ENCODE data around the gene TTC13. TPM values are rescaled to one million over a fixed set of nuclear protein-coding genes. Genes with fewer than 3 reads are reported as not detected.

Gene TTC13
- total RNA-seq: 10 to 100 TPM; 72.4 to 90.1 (median 80.4) TPM
- total RNA-seq (2013): 98.8 TPM

GRCh38 chr1:230978491-230979388, at the start of gene TTC13, which contains the start of gene ARV1:
Gene TTC13, minus strand, starts transcription at chr1:230978861. Its CDS starts 31 bp downstream, at chr1:230978830.
Gene ARV1, plus strand, starts transcription at chr1:230979094. Its CDS starts 12 bp downstream, at chr1:230979106.
- peak within 1 kb of the TSS; percentile 57 for H3K4me3 ChIP-seq (ENCODE audit: low read length)
- H3K27ac Mint-ChIP-seq: peak within 1 kb of the TSS in 1 of 2 donors; percentile 97
- no peaks in the 10 kb centered on the region for H3K9me3 ChIP-seq (ENCODE audit: control insufficient read depth, insufficient read depth, low read length)
- peaks cover 40% of the 10 kb centered on the region for H3K4me1 ChIP-seq (ENCODE audit: control insufficient read depth, insufficient read depth, low read length)
- H3K36me3 Mint-ChIP-seq: no peaks in the 10 kb centered on the region
- H3K27me3 Mint-ChIP-seq (ENCODE audit: low read depth in 2 of 2): no peaks in the 10 kb centered on the region
- H3K27me3 ChIP-seq (ENCODE audit: control insufficient read depth, insufficient read depth, low read length): no peaks in the 10 kb centered on the region
- intact Hi-C loops (cut with micrococcal nuclease): loop anchor here (1.0 to 5.0 kb wide), 5 partner anchors 60 to 549 kb away; partner anchors contain the start of genes COG2, EXOC8, SPRTN and TSNAX
- DNase-seq (peak; percentile 92 to 96), ATAC-seq (peak; percentile 94 to 99 (median 94))
- H3K9me3 Mint-ChIP-seq: no peaks in the 10 kb centered on the region
- H3K36me3 ChIP-seq (ENCODE audit: control insufficient read depth, insufficient read depth, low read length): peaks cover 19% of the 10 kb centered on the region
- whole genome bisulfite sequencing (ENCODE audit: insufficient coverage): under 1% methylated on average over 79 of the region's 79 CpGs
- peaks cover 31 to 49% of the 10 kb centered on the region in 2 donors for H3K4me1 Mint-ChIP-seq
- H3K4me3 Mint-ChIP-seq: peak within 1 kb of the TSS; percentile 99
- peak within 1 kb of the TSS; percentile 82 for H3K27ac ChIP-seq (ENCODE audit: low read length)
- TF ChIP-seq CTCF (IDR thresholded peaks at IDR 0.05): peak; percentile 35

DNA sequence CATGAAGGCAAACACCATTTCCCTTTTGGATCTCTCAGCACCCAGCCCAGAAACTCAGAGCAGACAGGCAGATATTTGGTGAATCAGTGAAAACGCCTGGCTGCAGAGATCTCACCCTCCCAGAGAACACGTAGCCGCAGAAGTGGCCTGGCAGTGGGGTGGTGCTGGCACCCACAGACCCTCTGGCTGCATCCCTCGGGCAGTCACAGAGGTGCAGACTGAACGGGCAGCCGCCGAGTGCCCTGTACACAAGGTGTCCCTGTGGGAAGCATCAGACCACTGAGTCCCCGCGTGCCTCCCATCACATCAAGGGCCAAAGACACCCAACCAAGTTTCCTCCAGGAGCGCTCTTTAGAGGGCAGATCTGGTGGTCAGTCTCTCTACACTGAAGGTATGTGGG, 49.3 kb upstream of the TTC13 start:
- no peak for TF ChIP-seq CTCF (IDR thresholded peaks at IDR 0.05)
- Mint-ChIP-seq H3K4me1 (peaks cover 0 to 5% of the 10 kb centered on the region in 2 donors), H3K9me3 (no peaks in the 10 kb centered on the region), H3K36me3 (no peaks in the 10 kb centered on the region), H3K27ac (no peak overlapping the region), H3K4me3 (no peak overlapping the region), H3K27me3 (ENCODE audit: low read depth in 2 of 2) (peaks cover 0 to 2% of the 10 kb centered on the region in 2 donors)
- Histone ChIP-seq H3K27ac (ENCODE audit: low read length) (no peak overlapping the region), H3K4me1 (ENCODE audit: control insufficient read depth, insufficient read depth, low read length) (no peaks in the 10 kb centered on the region), H3K4me3 (ENCODE audit: low read length) (no peak overlapping the region), H3K36me3 (ENCODE audit: control insufficient read depth, insufficient read depth, low read length) (no peaks in the 10 kb centered on the region), H3K27me3 (ENCODE audit: control insufficient read depth, insufficient read depth, low read length) (no peaks in the 10 kb centered on the region), H3K9me3 (ENCODE audit: control insufficient read depth, insufficient read depth, low read length) (no peaks in the 10 kb centered on the region)
- 88% methylated on average over 9 of the region's 10 CpGs for WGBS (ENCODE audit: insufficient coverage)
- intact Hi-C loops (cut with micrococcal nuclease): no loop called here
- no peak for DNase-seq
- no peak for ATAC-seq

DNA sequence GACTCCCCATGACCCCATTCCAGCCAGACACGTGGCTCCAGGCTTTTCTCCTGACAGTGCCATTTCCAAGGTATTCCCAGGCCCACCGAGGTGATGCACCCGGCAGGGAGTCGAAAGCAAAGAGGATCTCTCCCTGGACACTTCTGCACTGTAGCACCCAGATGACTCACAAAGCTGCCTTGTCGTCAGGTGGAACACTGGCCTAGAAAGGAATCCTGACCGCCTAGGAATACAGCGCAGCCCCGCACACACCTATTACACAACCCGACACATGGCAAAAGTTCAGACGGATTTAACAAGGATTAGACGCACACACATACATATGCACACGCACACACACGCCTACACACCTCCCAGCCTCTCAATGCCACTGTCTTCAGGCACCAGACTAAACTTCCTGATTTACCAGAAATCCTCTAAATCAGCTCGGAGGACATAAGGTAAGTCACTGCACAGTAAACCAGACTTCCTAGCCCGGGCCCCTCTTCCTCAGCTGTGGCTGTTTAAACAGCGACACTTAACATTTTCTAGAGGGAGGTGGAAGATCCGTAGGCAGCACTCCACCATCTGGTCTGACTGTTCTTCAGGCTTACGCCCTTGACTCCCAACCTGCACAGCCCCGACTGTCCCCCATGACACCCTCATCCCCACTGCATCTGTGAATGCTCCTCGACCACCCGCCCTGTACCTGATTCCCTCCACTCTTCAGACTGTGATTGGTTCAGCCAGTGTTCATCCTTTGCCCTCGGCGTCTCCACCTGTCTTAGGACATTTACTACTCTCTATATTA, 48.7 kb upstream of the TTC13 start:
- peak in 1 of 3 donors; percentile 14 for ATAC-seq
- H3K27ac ChIP-seq (ENCODE audit: low read length): no peak overlapping the region
- H3K4me3 ChIP-seq (ENCODE audit: low read length): no peak overlapping the region
- 83% methylated on average over 23 of the region's 23 CpGs for WGBS (ENCODE audit: insufficient coverage)
- no peaks in the 10 kb centered on the region for H3K36me3 ChIP-seq (ENCODE audit: control insufficient read depth, insufficient read depth, low read length)
- Mint-ChIP-seq H3K27ac (no peak overlapping the region), H3K36me3 (no peaks in the 10 kb centered on the region), H3K9me3 (no peaks in the 10 kb centered on the region), H3K4me3 (no peak overlapping the region), H3K4me1 (peaks cover 0 to 5% of the 10 kb centered on the region in 2 donors), H3K27me3 (ENCODE audit: low read depth in 2 of 2) (peaks cover 0 to 2% of the 10 kb centered on the region in 2 donors)
- H3K9me3 ChIP-seq (ENCODE audit: control insufficient read depth, insufficient read depth, low read length): no peaks in the 10 kb centered on the region
- DNase-seq: no peak
- no peak for TF ChIP-seq CTCF (IDR thresholded peaks at IDR 0.05)
- intact Hi-C loops (cut with micrococcal nuclease): no loop called here
- H3K4me1 ChIP-seq (ENCODE audit: control insufficient read depth, insufficient read depth, low read length): no peaks in the 10 kb centered on the region
- no peaks in the 10 kb centered on the region for H3K27me3 ChIP-seq (ENCODE audit: control insufficient read depth, insufficient read depth, low read length)

Data from natural killer cell (primary cell).